Measurements from ENCODE around the gene MEF2D.

MEF2D gene

GRCh38 chr1:156451505-156452160, 48.9 kb downstream of the MEF2D start:
- H3K4me3 ChIP-seq (ENCODE audit: low read depth, low read length): no peak overlapping the region
- H3K27ac ChIP-seq (ENCODE audit: extremely low read depth, low read depth, low read length): no peak overlapping the region
- ChIA-PET POLR2A (interaction anchor here (1.2 kb wide), 1 partner anchor 140 kb away, joined by 3 read pairs; the partner anchor contains the start of gene NAXE), CTCF (interaction anchor here (1.0 to 12.1 kb wide), 2 partner anchors 29 to 68 kb away, joined by 4 to 439 read pairs; no protein-coding TSS in a partner anchor)
- H3K4me1 ChIP-seq (ENCODE audit: control insufficient read depth, insufficient read depth, low read length): no peaks in the 10 kb centered on the region
- no peak for TF ChIP-seq ZNF23 (tag by site-specific recombination; IDR thresholded peaks at IDR 0.05; ENCODE audit: borderline replicate concordance)
- no peak for TF ChIP-seq KLF16 (tag by site-specific recombination; IDR thresholded peaks at IDR 0.05)
- TF ChIP-seq ZBTB48 (tag by site-specific recombination; IDR thresholded peaks at IDR 0.05): no peak
- no peak for TF ChIP-seq ZNF664 (tag by site-specific recombination; IDR thresholded peaks at IDR 0.05)
- TF ChIP-seq ZFP41 (tag by site-specific recombination; IDR thresholded peaks at IDR 0.05; ENCODE audit: borderline replicate concordance): no peak
- TF ChIP-seq ZNF785 (tag by site-specific recombination; IDR thresholded peaks at IDR 0.05): no peak
- no peak for TF ChIP-seq ZBTB49 (tag by site-specific recombination; IDR thresholded peaks at IDR 0.05; ENCODE audit: low read depth)
- no peak for TF ChIP-seq ZNF670 (tag by site-specific recombination; IDR thresholded peaks at IDR 0.05; ENCODE audit: low read depth)
- TF ChIP-seq BCL11B (tag by site-specific recombination; IDR thresholded peaks at IDR 0.05; ENCODE audit: low read depth): no peak
- TF ChIP-seq ZNF155 (tag by site-specific recombination; IDR thresholded peaks at IDR 0.05): no peak
- no peaks in the 10 kb centered on the region for H3K36me3 ChIP-seq (ENCODE audit: control insufficient read depth in 2 of 2, insufficient read depth in 1 of 2, low read length in 2 of 2)
- H3K9me3 ChIP-seq (ENCODE audit: control insufficient read depth, insufficient read depth, low read depth, low read length): no peaks in the 10 kb centered on the region

- POLR2A ChIA-PET: interaction anchor here (1.2 kb wide), 1 partner anchor 9 kb away, joined by 3 read pairs; no protein-coding TSS in a partner anchor
- no peaks in the 10 kb centered on the region for H3K4me1 ChIP-seq (ENCODE audit: control insufficient read depth, insufficient read depth, low read length)
- H3K36me3 ChIP-seq (ENCODE audit: control insufficient read depth in 2 of 2, insufficient read depth in 1 of 2, low read length in 2 of 2): no peaks in the 10 kb centered on the region
- H3K9me3 ChIP-seq (ENCODE audit: control insufficient read depth, insufficient read depth, low read depth, low read length): no peaks in the 10 kb centered on the region
- no peak overlapping the region for H3K4me3 ChIP-seq (ENCODE audit: low read depth, low read length)
- TF ChIP-seq ZNF501 (tag by site-specific recombination; IDR thresholded peaks at IDR 0.05) (no peak), ZFHX2 (tag by site-specific recombination; conservative IDR thresholded peaks at IDR 0.05) (0 out of 2 replicates have a peak, but pooled peaks have one; percentile 6), ZNF398 (tag by site-specific recombination; IDR thresholded peaks at IDR 0.05) (peak; percentile 60), ZNF335 (tag by site-specific recombination; conservative IDR thresholded peaks at IDR 0.05) (peak; percentile 41)
- CTCF ChIA-PET: interaction anchor here (12.1 kb wide), 1 partner anchor 64 kb away, joined by 439 read pairs; no protein-coding TSS in a partner anchor
- no peak overlapping the region for H3K27ac ChIP-seq (ENCODE audit: extremely low read depth, low read depth, low read length)
Measured at GRCh38 chr1:156448134-156448967, 52.2 kb downstream of the MEF2D start.

GRCh38 chr1:156445789-156446263, 54.7 kb downstream of the MEF2D start:
- ChIA-PET CTCF (interaction anchor here (0.7 to 12.1 kb wide), 55 partner anchors 9 to 355 kb away, joined by 3 to 439 read pairs (median 5); partner anchors contain the start of genes CCT3, CRABP2, MEF2D and NAXE), POLR2A (interaction anchor here (0.7 to 2.0 kb wide), 4 partner anchors 11 to 233 kb away, joined by 3 to 13 read pairs (median 4); partner anchors contain the start of gene PMF1)
- no peaks in the 10 kb centered on the region for H3K36me3 ChIP-seq (ENCODE audit: control insufficient read depth in 2 of 2, insufficient read depth in 1 of 2, low read length in 2 of 2)
- no peaks in the 10 kb centered on the region for H3K4me1 ChIP-seq (ENCODE audit: control insufficient read depth, insufficient read depth, low read length)
- no peak overlapping the region for H3K27ac ChIP-seq (ENCODE audit: extremely low read depth, low read depth, low read length)
- H3K4me3 ChIP-seq (ENCODE audit: low read depth, low read length): no peak overlapping the region
- H3K9me3 ChIP-seq (ENCODE audit: control insufficient read depth, insufficient read depth, low read depth, low read length): no peaks in the 10 kb centered on the region
- 0 out of 2 replicates have a peak, but pooled peaks have one; percentile 16 for TF ChIP-seq ZNF664 (tag by site-specific recombination; IDR thresholded peaks at IDR 0.05)
- TF ChIP-seq ZNF488 (tag by site-specific recombination; IDR thresholded peaks at IDR 0.05): no peak
- TF ChIP-seq ZFP41 (tag by site-specific recombination; IDR thresholded peaks at IDR 0.05; ENCODE audit: borderline replicate concordance): no peak
- peak; percentile 43; the same call in 1 of the 2 replicates for TF ChIP-seq ZNF335 (tag by site-specific recombination; conservative IDR thresholded peaks at IDR 0.05)
- TF ChIP-seq ZNF518A (tag by site-specific recombination; conservative IDR thresholded peaks at IDR 0.05; ENCODE audit: low read depth): peak; percentile 62
- TF ChIP-seq SP7 (tag by site-specific recombination; IDR thresholded peaks at IDR 0.05): peak; percentile 40; the same call in 1 of the 2 replicates
